HG03103 (cell line): Measurements from ENCODE around the gene D2HGDH.
"Not testable (repeated sequence)": the region's sequence is repeated elsewhere in the genome, so short reads cannot be mapped to it uniquely, and the experiment has no call there.

Source experiments
- ATAC-seq: cut with Tn5 transposase; IDR thresholded peaks from one replicate; pipeline ENCODE4 v1.9.1; 2021; ENCODE audit warnings: low read depth; ENCODE audit not compliant: unreplicated experiment

D2HGDH gene

GRCh38 chr2:241748468-241749256 lies 14.2 kb downstream of the D2HGDH start:
- ATAC-seq: no peak

GRCh38 chr2:241750076-241750840 lies 15.8 kb downstream of the D2HGDH start:
- no peak for ATAC-seq

- ATAC-seq: no peak
Observed at GRCh38 chr2:241751152-241751551, 16.7 kb downstream of the D2HGDH start.

GRCh38 chr2:241751776-241752175 lies 17.3 kb downstream of the D2HGDH start:
- ATAC-seq: no peak

GRCh38 chr2:241752253-241752652 lies 17.8 kb downstream of the D2HGDH start:
- no peak for ATAC-seq

- no peak for ATAC-seq
Observed at GRCh38 chr2:241752689-241753276, 18.4 kb downstream of the D2HGDH start.

- ATAC-seq: no peak
Observed at GRCh38 chr2:241753493-241753892, 19.1 kb downstream of the D2HGDH start.

GRCh38 chr2:241754042-241754441 lies 19.6 kb downstream of the D2HGDH start:
- ATAC-seq: no peak

- no peak for ATAC-seq
Observed at GRCh38 chr2:241755166-241755565, 20.7 kb downstream of the D2HGDH start.

- no peak for ATAC-seq
Observed at GRCh38 chr2:241755777-241756176, 21.3 kb downstream of the D2HGDH start.

GRCh38 chr2:241759067-241759807 lies 24.8 kb downstream of the D2HGDH start:
- ATAC-seq: no peak

GRCh38 chr2:241759893-241760292 lies 25.5 kb downstream of the D2HGDH start:
- not testable (repeated sequence) for ATAC-seq

- no peak for ATAC-seq
Observed at GRCh38 chr2:241760301-241760771, 25.9 kb downstream of the D2HGDH start.

GRCh38 chr2:241762321-241762932 lies 28.0 kb downstream of the D2HGDH start:
- ATAC-seq: no peak

GRCh38 chr2:241762933-241763369 lies 28.5 kb downstream of the D2HGDH start:
- no peak for ATAC-seq

GRCh38 chr2:241763551-241764274 lies 29.3 kb downstream of the D2HGDH start:
- ATAC-seq: no peak

- ATAC-seq: no peak
Observed at GRCh38 chr2:241764275-241765241, 30.1 kb downstream of the D2HGDH start.

- no peak for ATAC-seq
Observed at GRCh38 chr2:241767464-241768250, 33.2 kb downstream of the D2HGDH start.
